ENCODE data around the gene MNAT1.

Gene MNAT1

GRCh38 chr14:60734465-60735242 is at the start of gene MNAT1:
TSS of gene MNAT1 (plus strand) at chr14:60734761. CDS start at chr14:60734863, 102 bp downstream.
- no peaks in the 10 kb centered on the region for H3F3A ChIP-seq (ENCODE audit: low read depth)
- H3K9me3 ChIP-seq (ENCODE audit: insufficient read depth, low read depth, low read length), result no peaks in the 10 kb centered on the region
- no peaks in the 10 kb centered on the region for H3K9me2 ChIP-seq (replicated peaks; ENCODE audit: low read depth, low read length)
- peaks cover 25% of the 10 kb centered on the region for H3K4me1 ChIP-seq (ENCODE audit: insufficient read depth, low read length, poor library complexity, severe bottlenecking)
- H4K20me1 ChIP-seq (ENCODE audit: insufficient read depth, low read length, poor library complexity, severe bottlenecking), result peaks cover 30% of the 10 kb centered on the region
- no peak for TF ChIP-seq CTCF (conservative IDR thresholded peaks at IDR 0.05; ENCODE audit: low read length)
- TF ChIP-seq EZH2phosphoT487 (IDR thresholded peaks at IDR 0.05; ENCODE audit: borderline replicate concordance), result no peak
- H3K36me3 ChIP-seq (ENCODE audit: insufficient read depth, low read length), result no peaks in the 10 kb centered on the region
- peaks cover 51% of the 10 kb centered on the region for H3K79me2 ChIP-seq (ENCODE audit: insufficient read depth, low read length)
- H2AFZ ChIP-seq (ENCODE audit: low read length), result peak within 1 kb of the TSS; percentile 95
- H3K4me2 ChIP-seq (ENCODE audit: low read depth, low read length, poor library complexity, severe bottlenecking), result peak within 1 kb of the TSS; percentile 93
- H3K27me3 ChIP-seq (ENCODE audit: insufficient read depth, low read length, poor library complexity, severe bottlenecking), result no peaks in the 10 kb centered on the region
- peak within 1 kb of the TSS; percentile 88 for H3K9ac ChIP-seq (ENCODE audit: low read depth, low read length, poor library complexity, severe bottlenecking)
- peak within 1 kb of the TSS; percentile 92 for H3K4me3 ChIP-seq (ENCODE audit: low read length, poor library complexity, severe bottlenecking)

- Histone ChIP-seq H3K36me3 (ENCODE audit: insufficient read depth, low read length) (no peaks in the 10 kb centered on the region), H3K4me2 (ENCODE audit: low read depth, low read length, poor library complexity, severe bottlenecking) (no peak overlapping the region), H3K79me2 (ENCODE audit: insufficient read depth, low read length) (no peaks in the 10 kb centered on the region), H3K9me2 (replicated peaks; ENCODE audit: low read depth, low read length) (no peaks in the 10 kb centered on the region), H3K27me3 (ENCODE audit: insufficient read depth, low read length, poor library complexity, severe bottlenecking) (no peaks in the 10 kb centered on the region), H2AFZ (ENCODE audit: low read length) (0 out of 2 replicates have a peak overlapping the region, but pooled peaks have one; percentile 59), H3K4me3 (ENCODE audit: low read length, poor library complexity, severe bottlenecking) (no peak overlapping the region), H4K20me1 (ENCODE audit: insufficient read depth, low read length, poor library complexity, severe bottlenecking) (no peaks in the 10 kb centered on the region), H3K4me1 (ENCODE audit: insufficient read depth, low read length, poor library complexity, severe bottlenecking) (no peaks in the 10 kb centered on the region), H3F3A (ENCODE audit: low read depth) (no peaks in the 10 kb centered on the region), H3K9me3 (ENCODE audit: insufficient read depth, low read depth, low read length) (no peaks in the 10 kb centered on the region), H3K9ac (ENCODE audit: low read depth, low read length, poor library complexity, severe bottlenecking) (no peak overlapping the region)
- TF ChIP-seq EZH2phosphoT487 (IDR thresholded peaks at IDR 0.05; ENCODE audit: borderline replicate concordance) (no peak), CTCF (conservative IDR thresholded peaks at IDR 0.05; ENCODE audit: low read length) (no peak)
Measured at GRCh38 chr14:60686865-60687264, 47.7 kb upstream of the MNAT1 start.

GRCh38 chr14:60691383-60692113 is 43.0 kb upstream of the MNAT1 start:
- no peaks in the 10 kb centered on the region for H3K4me1 ChIP-seq (ENCODE audit: insufficient read depth, low read length, poor library complexity, severe bottlenecking)
- TF ChIP-seq CTCF (conservative IDR thresholded peaks at IDR 0.05; ENCODE audit: low read length) (no peak), EZH2phosphoT487 (IDR thresholded peaks at IDR 0.05; ENCODE audit: borderline replicate concordance) (no peak)
- no peaks in the 10 kb centered on the region for H3K36me3 ChIP-seq (ENCODE audit: insufficient read depth, low read length)
- H4K20me1 ChIP-seq (ENCODE audit: insufficient read depth, low read length, poor library complexity, severe bottlenecking), result no peaks in the 10 kb centered on the region
- no peak overlapping the region for H3K9ac ChIP-seq (ENCODE audit: low read depth, low read length, poor library complexity, severe bottlenecking)
- H3K9me2 ChIP-seq (replicated peaks; ENCODE audit: low read depth, low read length), result no peaks in the 10 kb centered on the region
- H3K79me2 ChIP-seq (ENCODE audit: insufficient read depth, low read length), result no peaks in the 10 kb centered on the region
- no peak overlapping the region for H2AFZ ChIP-seq (ENCODE audit: low read length)
- H3K4me2 ChIP-seq (ENCODE audit: low read depth, low read length, poor library complexity, severe bottlenecking), result no peak overlapping the region
- no peak overlapping the region for H3K4me3 ChIP-seq (ENCODE audit: low read length, poor library complexity, severe bottlenecking)
- no peaks in the 10 kb centered on the region for H3F3A ChIP-seq (ENCODE audit: low read depth)
- no peaks in the 10 kb centered on the region for H3K9me3 ChIP-seq (ENCODE audit: insufficient read depth, low read depth, low read length)
- no peaks in the 10 kb centered on the region for H3K27me3 ChIP-seq (ENCODE audit: insufficient read depth, low read length, poor library complexity, severe bottlenecking)
